Right hindlimb (tissue), 1 donor: ENCODE results near the gene SNX10.
"Not testable (repeated sequence)": the region's sequence is repeated elsewhere in the genome, so short reads cannot be mapped to it uniquely, and the experiment has no call there.

Source experiments
- DNase-seq: peaks from one replicate; pipeline ENCODE4 v3.0.0-alpha.2; 2018

The SNX10 gene

GRCh38 chr7:26291699-26292538, at the start of gene SNX10:
TSS of gene SNX10 (plus strand) at chr7:26291862. CDS start at chr7:26346443, 54,581 bp downstream.
- peak; percentile 65 for DNase-seq

- DNase-seq, result no peak
Measured at GRCh38 chr7:26245150-26245549, 46.5 kb upstream of the SNX10 start.

- DNase-seq, result no peak
Measured at GRCh38 chr7:26250239-26250638, 41.4 kb upstream of the SNX10 start.

- not testable (repeated sequence) for DNase-seq
Measured at GRCh38 chr7:26261866-26262265, 29.8 kb upstream of the SNX10 start.

GRCh38 chr7:26265065-26265464, 26.6 kb upstream of the SNX10 start:
- no peak for DNase-seq

- no peak for DNase-seq
Measured at GRCh38 chr7:26265499-26266075, 26.1 kb upstream of the SNX10 start.

GRCh38 chr7:26267601-26268166, 24.0 kb upstream of the SNX10 start:
- no peak for DNase-seq

GRCh38 chr7:26275213-26275612, 16.4 kb upstream of the SNX10 start:
- no peak for DNase-seq

- DNase-seq, result no peak
Measured at GRCh38 chr7:26278770-26279169, 12.9 kb upstream of the SNX10 start.

GRCh38 chr7:26279405-26279804, 12.3 kb upstream of the SNX10 start:
- DNase-seq, result no peak

- DNase-seq, result no peak
Measured at GRCh38 chr7:26280097-26280496, 11.6 kb upstream of the SNX10 start.

- DNase-seq, result no peak
Measured at GRCh38 chr7:26280723-26281122, 10.9 kb upstream of the SNX10 start.

- no peak for DNase-seq
Measured at GRCh38 chr7:26284477-26284876, 7.2 kb upstream of the SNX10 start.

- DNase-seq, result no peak
Measured at GRCh38 chr7:26284995-26285632, 6.5 kb upstream of the SNX10 start.

- no peak for DNase-seq
Measured at GRCh38 chr7:26286157-26286556, 5.5 kb upstream of the SNX10 start.

- DNase-seq, result not testable (repeated sequence)
Measured at GRCh38 chr7:26288126-26288525, 3.5 kb upstream of the SNX10 start.

GRCh38 chr7:26291251-26291650, 411 bp upstream of the SNX10 start:
- no peak for DNase-seq

GRCh38 chr7:26292768-26293560, 1.3 kb downstream of the SNX10 start:
- no peak for DNase-seq

- DNase-seq, result no peak
Measured at GRCh38 chr7:26293569-26294308, 2.1 kb downstream of the SNX10 start.

GRCh38 chr7:26295015-26295414, 3.4 kb downstream of the SNX10 start:
- no peak for DNase-seq

GRCh38 chr7:26295586-26295985, 3.9 kb downstream of the SNX10 start:
- DNase-seq, result no peak

GRCh38 chr7:26298472-26299058, 6.9 kb downstream of the SNX10 start:
- DNase-seq, result no peak
